ENCODE results near the gene SHISAL1.
"Not testable (repeated sequence)": the region's sequence is repeated elsewhere in the genome, so short reads cannot be mapped to it uniquely, and the experiment has no call there.

SHISAL1 gene

DNA sequence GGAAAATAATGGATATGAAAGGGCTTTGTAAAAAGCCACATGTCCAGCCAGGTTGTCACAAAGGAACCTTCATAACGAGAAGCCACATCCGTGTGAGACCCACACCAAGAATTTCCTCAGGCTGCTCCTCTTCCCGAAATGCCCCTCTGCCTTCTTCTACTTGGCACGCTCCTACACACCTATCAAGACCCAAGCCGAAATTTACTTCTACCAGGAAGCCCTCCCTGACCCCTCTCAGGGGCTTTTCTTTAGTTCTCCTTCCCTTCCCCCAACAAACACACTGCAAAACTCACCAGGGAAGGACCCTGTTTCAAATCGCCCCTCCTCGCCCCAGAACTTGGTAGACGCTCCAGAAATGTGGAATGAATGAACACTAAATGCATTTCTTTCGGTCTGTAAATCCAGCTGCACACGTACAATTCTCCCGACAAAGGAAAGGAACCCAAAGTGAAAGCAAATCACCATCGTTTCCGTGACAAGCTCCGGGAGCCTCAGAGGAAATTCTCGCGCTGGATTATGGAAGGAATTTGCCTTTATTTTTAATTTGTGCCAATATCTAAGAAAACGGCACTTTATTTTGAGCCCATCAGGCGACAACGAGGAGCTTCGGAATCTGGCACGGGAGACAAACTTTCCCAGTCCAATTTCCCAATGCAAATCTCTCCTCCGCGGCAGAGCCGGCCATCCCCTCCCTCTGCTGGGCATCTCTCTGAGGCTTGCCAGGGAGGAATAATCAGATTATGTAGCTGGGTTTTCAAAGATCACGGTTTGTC, 13.2 kb upstream of the SHISAL1 start:
- peak; percentile 54 for DNase-seq

GRCh38 chr22:44323140-44323790, 10.5 kb upstream of the SHISAL1 start:
- not testable (repeated sequence) for DNase-seq

GRCh38 chr22:44319685-44320084, 6.9 kb upstream of the SHISAL1 start:
- DNase-seq = no peak

GRCh38 chr22:44318751-44319150, 6.0 kb upstream of the SHISAL1 start:
- no peak for DNase-seq

GRCh38 chr22:44317886-44318637, 5.3 kb upstream of the SHISAL1 start:
- DNase-seq = no peak

DNA sequence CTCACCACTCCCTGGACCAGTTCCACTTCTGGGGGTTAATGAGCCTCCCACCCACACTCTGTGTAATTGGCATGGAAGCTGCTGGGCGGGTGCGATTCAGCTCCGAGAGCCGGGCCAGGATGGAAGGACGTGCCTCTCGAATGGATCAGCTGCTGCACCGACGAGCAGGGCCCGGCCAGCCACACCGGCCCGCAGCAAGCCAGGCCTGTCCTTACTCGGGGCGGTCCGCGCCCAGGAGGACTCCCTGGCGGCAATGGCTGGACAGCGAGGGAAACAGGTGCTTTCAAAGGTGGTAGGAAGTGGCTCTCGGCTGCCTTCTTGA, 4.3 kb upstream of the SHISAL1 start:
- DNase-seq = no peak

GRCh38 chr22:44316393-44317122, 3.8 kb upstream of the SHISAL1 start:
- DNase-seq = no peak

DNA sequence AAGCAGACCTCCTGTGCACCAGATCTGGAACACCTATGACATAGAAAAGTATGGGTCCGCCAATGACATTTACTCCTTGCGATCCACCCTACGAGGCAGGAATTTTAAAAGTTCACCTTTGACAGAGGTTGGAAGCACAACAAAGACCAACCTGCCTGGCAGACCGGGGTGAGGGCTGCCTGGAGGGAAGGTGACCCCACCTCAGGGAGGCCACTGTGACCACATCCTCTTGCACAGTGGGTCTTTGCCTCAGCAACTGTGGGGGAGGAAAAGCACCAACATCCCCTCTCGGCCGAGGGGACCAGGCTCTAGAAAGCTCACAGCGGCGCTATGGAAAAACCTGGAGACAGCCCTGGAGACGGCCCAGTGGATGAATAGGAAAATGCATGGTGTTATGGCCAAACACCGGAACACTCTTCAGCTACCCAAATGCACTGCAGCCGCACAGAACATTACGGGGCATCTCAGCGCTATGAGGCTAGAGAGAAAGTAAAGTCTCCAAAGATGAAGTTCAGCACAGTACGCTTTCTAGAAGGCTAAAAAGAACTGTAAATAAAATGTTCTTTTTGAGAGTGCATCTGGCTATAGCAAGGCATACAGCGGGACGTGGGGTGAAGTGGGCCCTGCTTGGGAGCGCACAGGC, 1.8 kb upstream of the SHISAL1 start:
- no peak for DNase-seq

DNA sequence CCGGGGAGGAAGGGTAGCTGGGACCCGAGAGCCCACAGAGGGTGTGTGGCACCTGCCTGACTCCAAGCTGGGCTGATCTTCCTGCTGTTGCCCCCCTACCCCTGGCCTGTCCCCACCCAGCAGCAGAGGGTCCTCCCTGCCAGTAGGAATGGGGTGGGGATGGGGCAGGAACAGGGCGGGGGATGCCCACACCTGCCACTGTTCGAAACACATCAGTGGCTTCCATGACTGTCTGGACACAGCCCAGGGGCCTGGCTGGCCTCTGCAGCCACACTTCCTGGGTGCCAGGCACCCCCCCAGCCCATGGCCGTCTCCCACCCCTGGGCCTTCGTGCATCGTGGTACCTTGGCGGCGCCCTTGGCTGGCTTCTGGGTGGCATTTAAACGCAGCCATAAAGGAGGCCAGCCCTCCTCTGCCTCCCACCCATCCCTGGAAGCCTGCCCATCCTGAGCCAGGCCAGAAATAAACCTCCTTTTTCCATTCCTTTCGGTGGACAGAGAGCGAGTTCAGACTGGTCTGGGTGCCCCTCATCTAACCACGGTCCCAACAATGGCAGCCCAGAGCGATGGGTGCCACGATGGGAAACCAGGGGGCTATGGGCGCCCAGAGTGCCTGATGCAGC, 745 bp upstream of the SHISAL1 start:
- no peak for DNase-seq

GRCh38 chr22:44311855-44312170, 938 bp downstream of the SHISAL1 start:
- DNase-seq = no peak

DNA sequence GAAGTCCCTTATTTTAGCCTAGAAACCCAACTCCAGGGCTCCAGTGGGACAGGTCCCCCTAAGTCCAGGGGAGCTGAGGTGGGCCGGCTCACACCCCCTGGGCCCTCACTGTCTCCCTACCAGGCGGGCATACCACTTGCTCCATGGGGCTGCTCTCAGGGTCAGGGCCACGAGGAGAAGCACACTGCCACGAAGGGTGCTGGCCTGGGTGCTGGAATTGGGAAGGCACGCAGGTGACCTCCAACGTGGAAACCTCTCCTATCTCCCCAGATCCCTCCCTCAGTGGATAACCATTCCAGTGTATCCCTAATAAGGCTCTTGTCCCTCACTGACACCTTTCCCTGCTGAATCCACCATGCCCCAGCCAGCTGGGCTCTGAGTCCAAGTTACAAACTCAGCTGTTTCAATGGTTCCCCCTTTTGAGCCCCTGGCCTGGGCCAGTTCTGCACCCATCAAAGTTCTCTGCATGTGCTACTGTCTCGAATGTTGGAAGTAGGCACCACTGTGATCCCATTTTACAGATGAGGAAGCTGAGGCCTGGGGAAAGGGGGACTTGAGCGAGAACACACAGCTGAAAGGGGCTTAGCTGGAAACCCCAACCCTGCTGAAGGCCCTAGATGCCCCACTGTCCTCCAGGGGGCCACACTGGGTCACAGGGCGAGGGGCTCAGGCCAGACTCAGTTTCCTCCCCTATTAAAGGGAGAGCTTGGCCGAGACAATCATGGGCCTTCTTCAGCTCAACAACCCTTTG, 1.5 kb downstream of the SHISAL1 start:
- DNase-seq = no peak

GRCh38 chr22:44309647-44310046, 3.1 kb downstream of the SHISAL1 start:
- no peak for DNase-seq

DNA sequence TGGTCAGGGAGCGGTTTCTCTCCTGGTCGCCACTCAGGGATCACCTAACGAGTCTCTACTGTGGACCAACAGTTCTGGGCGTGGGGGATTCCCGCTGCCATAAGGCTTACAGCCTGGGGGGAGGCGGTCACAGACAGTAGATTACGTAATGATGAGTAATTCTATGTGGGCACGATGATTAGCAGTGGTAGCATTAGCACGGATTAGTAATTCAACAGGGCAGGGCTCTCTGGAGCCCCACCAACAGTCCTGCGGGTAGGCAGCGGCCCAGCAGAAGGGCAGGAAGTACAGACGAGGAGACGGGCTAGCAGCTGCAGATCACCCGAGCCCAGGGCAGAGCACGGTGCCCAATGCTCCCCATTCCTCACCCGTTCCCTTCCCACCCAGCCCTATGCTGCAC, 3.6 kb downstream of the SHISAL1 start:
- DNase-seq = no peak

- no peak for DNase-seq
These were observed 5.1 kb downstream of the SHISAL1 start for GRCh38 chr22:44307509-44308169.

- DNase-seq = no peak
These were observed 6.9 kb downstream of the SHISAL1 start for GRCh38 chr22:44305888-44306287.

- no peak for DNase-seq
These were observed 7.3 kb downstream of the SHISAL1 start for GRCh38 chr22:44305455-44305854.

DNA sequence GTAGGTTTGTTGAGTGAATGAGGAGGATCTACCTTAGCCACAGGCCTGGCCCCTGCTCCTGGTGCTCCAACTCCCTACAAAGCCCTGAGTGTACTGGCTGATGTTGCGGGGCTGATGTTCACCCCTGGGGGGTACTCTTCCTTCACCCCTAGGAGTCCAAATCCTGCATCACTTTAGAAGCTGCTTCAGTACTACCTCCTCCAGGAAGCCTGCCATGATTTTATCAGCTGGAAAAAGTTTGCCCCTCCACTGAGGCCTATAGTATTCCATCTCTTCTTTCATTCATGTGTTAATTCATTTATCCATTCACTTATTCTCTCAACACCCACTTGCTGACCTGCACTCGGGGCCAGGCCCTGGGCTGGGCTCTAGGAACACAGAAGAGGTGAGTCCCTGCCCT, 7.8 kb downstream of the SHISAL1 start:
- DNase-seq = no peak

DNA sequence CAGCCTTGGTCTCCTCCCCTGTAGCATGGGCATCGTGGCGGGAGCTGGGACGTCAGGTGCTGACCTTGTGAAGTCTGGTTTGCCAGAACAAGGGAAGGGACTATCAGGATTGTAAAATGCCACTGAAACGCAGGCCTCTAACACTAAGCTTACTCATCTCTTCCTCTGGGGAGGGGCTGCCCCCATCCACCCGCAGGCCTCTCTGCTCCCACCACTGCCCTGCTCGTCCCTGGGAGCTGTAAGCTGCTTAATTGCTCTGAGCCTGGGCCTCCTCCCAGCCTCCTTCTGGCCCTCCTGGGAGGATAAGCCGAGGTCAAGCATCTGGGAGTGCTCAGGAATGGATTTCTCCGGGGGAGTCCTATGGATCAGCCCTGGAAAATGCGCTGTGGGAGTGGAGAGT, 8.4 kb downstream of the SHISAL1 start:
- DNase-seq = no peak

GRCh38 chr22:44302363-44302762, 10.4 kb downstream of the SHISAL1 start:
- DNase-seq = not testable (repeated sequence)

DNA sequence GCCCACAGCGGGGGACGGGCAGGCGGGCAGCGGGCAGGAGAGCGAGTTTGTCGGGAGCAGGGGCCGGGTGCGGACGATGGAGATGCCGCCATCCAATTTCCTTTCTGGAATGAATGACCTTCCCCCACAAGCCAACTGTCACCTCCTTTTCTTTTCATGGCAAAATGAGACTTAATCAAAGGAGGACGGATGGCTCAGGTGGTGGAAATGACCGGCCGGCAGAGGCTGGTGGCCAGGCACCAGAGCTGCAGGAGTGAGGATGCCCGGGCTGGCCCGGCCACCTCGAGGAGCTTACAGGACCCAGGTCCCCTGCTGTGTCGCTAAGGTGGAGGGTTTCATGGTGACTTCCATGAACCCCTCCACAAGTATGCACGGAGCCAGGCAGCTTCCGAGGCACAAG, 11.7 kb downstream of the SHISAL1 start:
- DNase-seq = no peak

DNA sequence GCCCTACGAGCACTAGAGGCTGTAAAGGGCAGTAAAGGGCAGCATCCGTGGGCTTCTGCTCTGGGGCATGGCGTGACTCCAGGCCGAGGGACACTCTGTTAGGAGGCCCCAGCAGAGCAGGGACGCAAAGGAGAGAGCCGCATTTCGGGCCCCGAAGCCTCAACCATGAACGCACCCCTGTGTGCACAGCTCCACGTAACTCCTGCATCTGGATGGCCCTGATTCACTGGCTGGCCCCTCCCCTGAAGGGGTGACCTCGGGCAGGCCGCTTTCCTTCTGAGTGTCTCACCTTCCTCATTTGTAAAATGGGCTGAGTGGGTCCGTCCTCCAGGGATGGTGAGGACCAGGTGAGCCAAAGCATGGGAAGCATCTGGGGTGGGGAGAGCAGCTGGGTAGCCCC, 13.6 kb downstream of the SHISAL1 start:
- no peak for DNase-seq

Data from NCI-H748 treated with DMSO at 0.1 percent for 48 hours (cell line).